Effector CD8-positive, alpha-beta T cell (primary cell): ENCODE results near the gene PTPRN2.

ENCODE experiments used
- DNase-seq: peaks from one replicate; lab custom pipeline; 2025; lab: John Stamatoyannopoulos, UW

The PTPRN2 gene

GRCh38 chr7:158489462-158490155 lies 98.0 kb downstream of the PTPRN2 start:
- no peak for DNase-seq

- no peak for DNase-seq
Observed at GRCh38 chr7:158488181-158488971, 99.2 kb downstream of the PTPRN2 start.

DNA sequence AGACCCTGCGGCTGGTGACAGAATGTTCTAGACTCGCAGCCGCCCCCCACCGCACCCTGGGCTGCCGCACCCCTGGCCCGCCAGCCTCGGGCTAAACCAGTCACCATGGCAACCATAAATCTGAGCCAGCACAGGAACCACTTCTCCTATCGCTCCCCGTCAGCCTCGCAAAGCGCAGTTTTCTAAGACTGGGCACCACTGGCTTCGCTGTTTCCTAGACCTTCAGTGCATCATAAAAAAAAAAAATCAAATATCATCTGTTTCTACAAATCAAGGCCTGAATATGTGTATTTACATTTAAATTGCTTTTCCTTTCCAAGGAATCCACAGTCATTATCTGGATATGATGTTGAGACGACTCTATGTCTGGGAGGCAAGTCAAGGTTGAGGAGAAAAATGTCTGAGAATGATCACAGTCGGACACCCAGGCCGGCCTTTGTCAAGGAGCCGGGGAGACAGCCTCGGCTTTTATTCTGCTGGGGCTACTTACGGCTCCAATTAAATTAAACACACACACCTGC lies 99.9 kb downstream of the PTPRN2 start:
- DNase-seq, result no peak

DNA sequence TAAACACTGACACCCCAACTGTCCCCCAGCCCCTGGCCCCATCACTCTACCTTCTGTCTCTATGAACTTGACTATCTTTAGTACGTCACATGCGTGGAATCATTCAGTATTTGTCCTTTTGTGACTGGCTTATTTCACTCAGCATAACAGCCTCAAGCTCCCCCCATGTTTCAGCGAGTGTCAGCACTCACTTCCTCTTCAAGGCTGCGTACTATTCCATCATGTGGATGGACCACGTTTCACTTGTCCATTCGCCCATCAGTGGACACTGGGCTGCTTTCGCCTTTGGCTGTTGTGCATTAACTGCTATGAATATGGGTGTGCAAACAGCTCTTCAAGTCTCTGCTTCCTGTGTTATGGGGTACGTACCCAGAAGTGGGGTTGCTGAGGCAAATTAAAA lies 100.7 kb downstream of the PTPRN2 start:
- DNase-seq, result no peak

DNA sequence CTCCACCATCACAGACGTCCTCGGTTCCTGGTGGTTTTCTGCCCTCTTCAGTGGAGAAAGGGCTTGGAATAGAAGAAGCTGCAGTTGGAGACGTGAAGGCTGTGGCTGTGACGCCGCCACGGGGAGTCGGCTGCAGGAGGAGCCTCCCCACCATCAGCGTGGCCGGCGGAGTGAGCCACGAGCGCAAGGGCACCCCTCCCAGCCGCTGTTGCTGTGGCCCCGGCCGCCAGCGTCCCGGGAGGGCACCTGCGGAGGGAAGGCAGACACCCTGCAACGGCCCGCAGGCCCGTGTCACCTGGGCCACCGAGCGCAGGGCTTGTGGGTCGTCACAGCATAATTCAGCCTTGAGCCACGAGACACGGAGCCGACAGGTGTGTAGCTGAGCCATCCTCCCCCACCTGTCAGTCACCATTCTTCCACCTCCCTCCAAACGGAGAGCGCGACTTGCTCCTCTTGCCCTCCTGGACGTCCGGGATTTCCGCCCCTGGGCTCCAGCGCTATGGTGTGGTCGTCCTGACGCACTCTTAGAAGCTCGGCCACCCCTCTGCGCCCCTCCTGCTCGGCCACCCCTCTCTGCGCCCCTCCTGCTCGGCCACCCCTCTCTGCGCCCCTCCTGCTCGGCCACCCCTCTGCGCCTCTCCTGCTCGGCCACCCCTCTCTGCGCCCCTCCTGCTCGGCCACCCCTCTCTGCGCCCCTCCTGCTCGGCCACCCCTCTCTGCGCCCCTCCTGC lies 102.7 kb downstream of the PTPRN2 start:
- no peak for DNase-seq

GRCh38 chr7:158482480-158482879 lies 105.1 kb downstream of the PTPRN2 start:
- DNase-seq, result no peak

DNA sequence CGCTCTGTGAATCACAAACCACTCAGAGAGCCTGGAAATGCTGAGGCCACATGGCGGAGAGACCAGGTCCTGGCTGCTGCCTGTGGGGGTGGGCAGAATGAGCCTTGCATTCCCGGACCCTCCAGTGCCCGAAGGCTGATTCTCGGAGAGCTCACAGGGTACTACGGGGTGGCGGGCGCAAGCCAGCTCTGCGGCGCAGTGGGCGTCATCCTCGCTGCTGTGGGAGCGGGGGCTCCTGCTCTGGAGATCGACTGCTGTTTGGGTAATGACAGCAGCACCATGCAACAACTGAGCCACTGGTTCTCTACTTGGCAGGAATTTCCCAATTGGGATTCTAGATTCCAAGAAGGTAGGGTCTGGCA lies 108.0 kb downstream of the PTPRN2 start:
- DNase-seq, result no peak

GRCh38 chr7:158479021-158479663 lies 108.5 kb downstream of the PTPRN2 start:
- DNase-seq, result no peak

DNA sequence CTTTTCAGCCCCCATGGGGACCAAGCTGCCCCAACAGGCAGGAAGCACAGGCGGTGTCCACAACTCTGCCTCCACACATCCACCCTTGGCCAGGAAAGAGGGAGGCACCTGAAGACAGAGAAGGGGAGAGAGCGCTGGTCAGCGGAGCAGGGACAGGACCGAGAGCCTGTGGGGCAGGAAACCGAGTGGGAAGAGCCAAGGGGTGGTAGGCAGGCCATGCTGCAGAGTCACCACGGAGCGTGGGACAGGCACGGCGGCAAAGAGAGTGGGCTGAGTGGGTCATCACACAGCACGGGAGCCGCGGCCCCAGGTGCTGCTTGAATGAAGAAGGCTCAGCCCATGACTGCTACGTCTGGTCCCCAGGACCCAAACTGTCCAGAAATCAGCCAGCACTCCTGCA lies 109.8 kb downstream of the PTPRN2 start:
- DNase-seq, result no peak

- no peak for DNase-seq
Observed at GRCh38 chr7:158476331-158476932, 111.2 kb downstream of the PTPRN2 start.

GRCh38 chr7:158475679-158476052 lies 112.0 kb downstream of the PTPRN2 start:
- DNase-seq, result no peak

DNA sequence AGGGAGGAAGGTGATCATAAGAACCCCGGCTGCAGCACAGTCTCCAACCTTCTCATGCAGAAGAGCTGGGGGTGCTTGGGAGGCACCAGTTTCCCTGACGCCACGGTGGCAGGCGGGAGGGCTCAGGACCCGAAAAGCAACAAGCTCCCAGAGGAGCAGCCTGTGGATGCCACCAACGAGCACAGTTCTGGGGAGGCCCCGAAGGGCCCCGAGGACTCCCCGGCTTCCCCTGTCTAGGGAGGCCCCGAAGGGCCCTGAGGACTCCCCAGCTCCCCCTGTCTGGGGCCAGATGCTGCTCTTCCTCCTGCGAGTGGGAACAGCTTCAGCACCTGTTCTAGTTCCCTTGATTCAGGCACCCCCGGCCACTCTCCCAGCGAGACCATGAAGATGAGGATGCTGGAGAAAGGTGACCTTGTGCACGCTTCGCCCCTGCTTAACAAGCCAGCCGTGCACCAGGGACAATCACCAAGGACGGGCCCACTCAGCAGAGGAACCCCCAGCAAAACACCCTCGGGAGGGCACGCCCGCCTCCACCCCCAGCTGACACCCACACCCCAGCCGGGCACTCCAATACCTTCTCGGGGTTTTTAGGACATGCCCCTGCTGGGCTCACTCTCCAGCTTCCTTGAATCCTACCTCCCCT lies 112.5 kb downstream of the PTPRN2 start:
- DNase-seq, result no peak

DNA sequence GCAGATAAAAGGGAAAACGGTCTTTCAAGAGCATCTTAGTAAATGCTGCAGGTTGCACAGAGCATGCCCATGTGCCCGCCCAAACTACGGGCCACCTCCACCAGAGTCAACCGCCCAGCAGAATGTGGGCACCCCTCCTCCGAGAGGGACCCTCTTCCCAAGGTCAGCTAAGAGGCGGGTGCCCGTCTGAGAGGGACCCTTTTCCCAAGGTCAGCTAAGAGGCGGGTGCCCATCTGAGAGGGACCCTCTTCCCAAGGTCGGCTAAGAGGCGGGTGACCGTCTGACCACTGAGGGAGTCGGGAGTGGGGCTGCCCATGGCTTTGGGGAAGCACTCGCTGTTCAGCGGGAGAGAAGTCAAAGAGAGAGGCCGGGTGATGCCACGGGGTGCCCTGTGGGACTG lies 113.1 kb downstream of the PTPRN2 start:
- DNase-seq, result no peak

DNA sequence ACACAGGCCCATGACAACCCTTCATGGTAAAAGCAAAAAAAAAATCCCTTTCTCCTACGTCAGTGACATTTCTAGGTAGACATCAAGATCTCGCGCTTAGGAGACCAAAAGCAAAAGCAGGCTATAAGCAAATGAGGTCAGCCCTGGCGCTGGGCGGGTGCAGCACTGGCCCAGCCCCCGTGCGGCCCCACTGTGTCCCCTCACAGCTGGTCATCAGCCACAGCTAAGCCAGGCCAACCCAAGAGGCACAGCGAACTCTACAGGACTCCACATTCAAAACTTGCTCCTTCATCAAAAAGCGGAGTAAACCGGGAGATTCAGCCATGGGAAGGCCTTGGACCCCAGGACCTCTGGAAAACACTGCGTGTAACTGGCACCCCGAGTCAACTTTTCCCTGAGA lies 113.7 kb downstream of the PTPRN2 start:
- DNase-seq, result no peak

- DNase-seq, result no peak
Observed at GRCh38 chr7:158473221-158473620, 114.4 kb downstream of the PTPRN2 start.

DNA sequence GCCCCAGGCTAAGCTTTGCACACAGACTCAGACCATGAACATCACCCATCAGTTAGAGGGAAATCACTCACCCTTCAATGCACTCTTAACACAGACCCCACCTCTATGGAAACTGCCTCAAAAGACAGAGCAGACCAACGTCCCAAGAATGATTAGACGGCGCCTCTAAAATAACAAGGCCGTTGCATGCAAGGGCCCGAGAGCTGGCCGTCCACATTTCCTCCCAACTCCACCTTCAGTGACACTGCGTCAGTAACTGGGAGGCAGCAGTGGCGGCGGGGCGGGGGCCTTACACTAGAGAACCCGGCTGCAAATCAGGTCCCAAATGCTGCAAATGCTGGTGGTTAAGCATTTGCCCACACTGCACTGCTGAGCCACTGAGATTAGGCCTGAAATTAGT lies 115.0 kb downstream of the PTPRN2 start:
- DNase-seq, result no peak

- DNase-seq, result no peak
Observed at GRCh38 chr7:158471716-158472115, 115.9 kb downstream of the PTPRN2 start.

- DNase-seq, result no peak
Observed at GRCh38 chr7:158470336-158470735, 117.3 kb downstream of the PTPRN2 start.

GRCh38 chr7:158469396-158470051 lies 118.1 kb downstream of the PTPRN2 start:
- DNase-seq, result no peak

DNA sequence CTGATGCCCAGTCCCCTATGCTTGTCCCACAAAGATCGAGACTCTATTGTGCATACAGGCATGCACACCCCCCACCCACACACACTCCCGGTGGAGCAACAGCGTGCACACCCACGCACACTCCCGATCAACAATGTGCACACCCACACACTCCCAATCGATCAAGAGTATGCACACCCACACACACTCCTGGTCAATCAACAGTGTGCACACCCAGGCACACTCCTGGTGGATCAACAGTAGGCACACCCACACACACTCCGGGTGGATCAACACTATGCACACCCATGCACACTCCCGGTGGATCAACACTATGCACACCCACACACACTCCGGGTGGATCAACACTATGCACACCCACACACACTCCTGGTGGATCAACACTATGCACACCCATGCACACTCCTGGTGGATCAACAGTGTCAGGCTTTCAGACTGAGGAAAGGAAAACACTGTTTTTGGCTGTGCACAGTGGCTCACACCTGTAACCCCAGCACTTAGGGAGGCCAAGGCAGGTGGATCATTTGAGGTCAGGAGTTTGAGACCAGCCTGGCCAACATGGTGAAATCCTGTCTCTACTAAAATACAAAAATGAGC lies 118.8 kb downstream of the PTPRN2 start:
- no peak for DNase-seq
